ENCODE measurements around the gene KCNH2.

DNA sequence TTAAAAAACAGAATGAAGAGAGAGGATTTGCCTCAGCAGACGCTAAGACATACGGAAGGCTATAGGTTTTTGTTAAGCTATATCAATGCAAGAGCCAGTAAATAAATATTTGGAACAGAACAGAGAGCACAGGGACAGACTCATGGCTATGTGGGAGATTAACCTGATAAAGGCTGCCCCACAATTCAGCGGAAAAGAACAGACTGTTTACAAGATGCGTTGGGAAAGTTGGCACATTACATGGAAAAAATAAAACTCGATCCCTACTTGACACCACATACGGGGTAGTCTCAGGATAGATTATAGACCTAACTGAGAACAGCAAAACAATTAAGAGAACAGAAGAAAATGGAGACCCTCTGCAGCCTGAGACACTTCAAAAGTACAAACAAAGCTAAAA, 10.8 kb downstream of the KCNH2 start:
- TF ChIP-seq, protein P1, sequence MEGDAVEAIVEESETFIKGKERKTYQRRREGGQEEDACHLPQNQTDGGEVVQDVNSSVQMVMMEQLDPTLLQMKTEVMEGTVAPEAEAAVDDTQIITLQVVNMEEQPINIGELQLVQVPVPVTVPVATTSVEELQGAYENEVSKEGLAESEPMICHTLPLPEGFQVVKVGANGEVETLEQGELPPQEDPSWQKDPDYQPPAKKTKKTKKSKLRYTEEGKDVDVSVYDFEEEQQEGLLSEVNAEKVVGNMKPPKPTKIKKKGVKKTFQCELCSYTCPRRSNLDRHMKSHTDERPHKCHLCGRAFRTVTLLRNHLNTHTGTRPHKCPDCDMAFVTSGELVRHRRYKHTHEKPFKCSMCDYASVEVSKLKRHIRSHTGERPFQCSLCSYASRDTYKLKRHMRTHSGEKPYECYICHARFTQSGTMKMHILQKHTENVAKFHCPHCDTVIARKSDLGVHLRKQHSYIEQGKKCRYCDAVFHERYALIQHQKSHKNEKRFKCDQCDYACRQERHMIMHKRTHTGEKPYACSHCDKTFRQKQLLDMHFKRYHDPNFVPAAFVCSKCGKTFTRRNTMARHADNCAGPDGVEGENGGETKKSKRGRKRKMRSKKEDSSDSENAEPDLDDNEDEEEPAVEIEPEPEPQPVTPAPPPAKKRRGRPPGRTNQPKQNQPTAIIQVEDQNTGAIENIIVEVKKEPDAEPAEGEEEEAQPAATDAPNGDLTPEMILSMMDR (IDR thresholded peaks at IDR 0.05; ENCODE audit: low read depth, low read length): no peak
- TF ChIP-seq POLR2A (IDR thresholded peaks at IDR 0.05; ENCODE audit: extremely low read depth, insufficient read length): no peak
- TF ChIP-seq MYC (IDR thresholded peaks at IDR 0.05; ENCODE audit: low read depth, low read length): no peak
- TF ChIP-seq, protein P2, sequence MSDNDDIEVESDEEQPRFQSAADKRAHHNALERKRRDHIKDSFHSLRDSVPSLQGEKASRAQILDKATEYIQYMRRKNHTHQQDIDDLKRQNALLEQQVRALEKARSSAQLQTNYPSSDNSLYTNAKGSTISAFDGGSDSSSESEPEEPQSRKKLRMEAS (IDR thresholded peaks at IDR 0.05; ENCODE audit: low read depth, low read length): no peak
